Measurements from ENCODE around the gene PARVG.

Gene PARVG

DNA sequence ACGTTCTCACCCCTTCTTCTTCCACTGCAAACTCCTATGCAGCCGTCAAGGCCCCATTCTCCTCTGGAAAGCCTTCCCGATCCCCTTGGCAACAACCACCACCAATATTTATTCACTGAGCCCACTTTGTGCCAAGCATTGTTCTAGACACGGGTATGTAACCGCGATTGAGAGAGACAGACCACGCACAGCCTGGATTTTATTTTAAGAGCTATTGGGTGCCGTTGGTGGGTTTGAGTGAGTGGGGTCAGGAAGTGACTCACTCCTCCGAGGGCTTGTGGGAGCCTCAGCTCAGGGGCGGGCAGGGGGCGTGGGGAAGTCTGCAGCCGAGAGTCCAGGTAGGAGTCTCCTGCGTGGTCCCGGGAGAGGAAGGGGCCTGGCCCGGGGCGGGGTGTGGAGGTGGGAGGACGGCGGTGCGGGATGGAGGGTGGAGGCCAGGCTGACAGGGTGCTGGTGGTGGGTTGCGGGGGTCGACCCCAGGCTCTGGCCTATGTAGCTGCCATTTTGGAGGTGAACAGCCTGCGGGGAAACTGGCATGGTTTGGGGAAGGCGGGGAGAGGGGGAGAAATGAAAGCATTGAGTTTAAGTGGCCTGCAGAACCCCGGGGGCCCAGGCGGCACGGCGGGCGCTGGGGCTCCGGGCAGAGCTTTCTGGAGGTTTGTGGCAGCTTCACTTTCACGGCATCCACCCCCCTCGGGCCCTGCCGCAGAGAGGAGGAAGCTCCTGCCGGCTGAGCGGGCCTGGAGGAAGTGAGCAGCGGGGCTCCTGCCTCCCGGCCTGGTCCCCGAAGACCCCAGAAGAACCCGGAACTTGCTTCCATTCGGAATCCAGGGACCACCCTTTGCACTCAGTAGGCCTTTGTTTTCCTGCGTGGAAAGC, 547 bp downstream of the PARVG start:
- peak; percentile 60 for DNase-seq

DNA sequence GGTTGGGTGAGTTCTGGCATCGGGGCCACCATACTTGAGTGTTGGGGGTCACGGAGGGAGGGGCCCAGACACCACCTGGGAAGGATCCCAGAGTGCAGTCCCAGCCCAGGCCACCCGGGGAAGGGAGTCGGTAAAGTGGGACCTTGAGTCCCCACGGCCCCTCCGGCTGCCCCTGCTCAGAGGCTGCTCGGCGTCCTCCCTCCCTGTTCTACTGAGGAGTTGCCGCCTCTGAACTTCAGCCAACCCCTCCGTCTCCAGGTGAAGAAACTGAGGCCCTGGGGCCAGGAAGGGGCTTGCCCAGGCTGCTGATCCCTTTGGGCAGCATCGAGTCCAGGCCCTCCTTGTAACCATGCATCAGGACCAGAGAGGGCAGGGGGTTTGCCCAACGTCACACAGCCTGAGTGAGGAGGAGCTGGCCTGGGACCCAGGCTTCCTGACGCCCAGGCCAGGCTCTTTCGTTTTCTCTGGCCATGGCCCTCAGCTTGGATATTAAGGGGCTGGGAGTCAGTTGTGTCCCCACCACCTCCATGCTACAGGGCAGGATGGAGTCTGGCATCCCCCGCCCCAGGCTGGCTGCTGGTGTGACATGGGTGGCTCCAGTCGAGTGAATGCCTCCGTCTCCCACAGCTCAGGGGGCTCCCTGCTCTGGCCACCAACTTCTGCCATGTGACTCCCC, 1.3 kb downstream of the PARVG start:
- DNase-seq: peak; percentile 12

GRCh38 chr22:44182588-44183286, 2.0 kb downstream of the PARVG start:
- peak; percentile 31 for DNase-seq

- no peak for DNase-seq
Measured at GRCh38 chr22:44183287-44183588, 2.5 kb downstream of the PARVG start.

DNA sequence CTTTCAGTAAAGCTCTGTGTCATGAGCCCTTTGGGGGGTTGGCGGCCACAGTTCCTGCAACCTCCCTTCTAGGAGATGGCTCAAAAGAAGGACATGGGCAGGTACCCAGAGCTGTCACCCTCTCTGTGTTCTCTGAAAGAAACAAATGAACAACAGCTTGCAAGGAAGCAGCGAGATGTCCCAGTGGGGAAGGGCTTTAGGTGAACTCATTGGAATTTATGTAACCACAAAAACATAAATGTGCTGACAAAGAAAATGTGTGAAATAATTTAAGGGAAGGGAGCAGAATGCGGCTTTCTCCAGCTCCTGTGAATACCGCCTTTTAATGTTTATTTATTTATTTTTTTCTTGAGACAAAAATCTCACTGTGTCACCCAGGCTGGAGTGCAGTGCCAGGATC, 3.3 kb downstream of the PARVG start:
- no peak for DNase-seq

- DNase-seq: no peak
Measured at GRCh38 chr22:44185237-44186120, 4.8 kb downstream of the PARVG start.

- DNase-seq: no peak
Measured at GRCh38 chr22:44186121-44186510, 5.4 kb downstream of the PARVG start.

- DNase-seq: no peak
Measured at GRCh38 chr22:44186737-44187136, 6.0 kb downstream of the PARVG start.

DNA sequence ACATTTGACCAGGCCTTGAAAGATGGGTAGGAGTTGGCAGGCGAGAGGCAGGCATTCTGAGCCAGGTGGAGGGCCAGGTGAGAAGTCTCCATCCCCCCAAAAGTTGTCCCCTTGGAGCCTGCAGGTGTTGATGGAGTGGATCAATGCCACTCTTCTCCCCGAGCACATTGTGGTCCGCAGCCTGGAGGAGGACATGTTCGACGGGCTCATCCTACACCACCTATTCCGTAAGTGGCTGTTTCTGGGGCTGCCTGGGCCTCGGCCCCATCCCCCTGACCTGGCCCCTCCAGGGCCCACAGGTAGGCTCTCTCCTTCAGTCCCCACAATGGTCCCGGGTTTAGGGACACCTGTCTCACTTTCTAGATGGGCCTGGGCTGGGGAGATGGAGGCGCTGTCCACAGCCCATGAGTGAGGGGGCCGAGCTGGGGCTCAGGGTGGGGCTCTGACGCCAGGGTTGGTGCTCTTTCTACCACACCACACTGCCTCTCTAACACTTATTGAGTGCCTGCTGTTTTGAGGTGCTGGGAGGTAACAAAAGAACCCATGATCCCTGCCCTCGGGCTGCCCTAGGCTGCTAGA, 7.0 kb downstream of the PARVG start:
- DNase-seq: no peak

DNA sequence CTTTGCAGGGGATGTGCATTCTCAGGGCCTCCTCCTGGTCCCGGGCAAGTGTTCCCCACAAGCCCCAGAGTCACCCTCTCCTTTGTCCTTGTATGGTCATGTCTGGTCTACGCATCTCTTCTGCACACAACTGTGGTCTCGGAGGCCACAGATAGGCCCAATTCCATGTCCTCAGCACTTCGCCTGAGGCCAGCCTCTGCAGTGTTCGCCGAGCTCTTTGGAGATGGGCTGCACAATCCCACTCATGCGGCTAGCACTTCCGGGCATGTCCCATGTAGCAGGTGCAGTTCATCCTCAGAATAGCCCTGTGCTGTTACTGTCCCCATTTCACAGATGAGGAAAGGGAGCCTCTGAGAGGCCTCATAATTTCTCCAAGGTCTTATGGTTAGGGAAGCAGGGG, 7.6 kb downstream of the PARVG start:
- no peak for DNase-seq

- DNase-seq: no peak
Measured at GRCh38 chr22:44188986-44189630, 8.4 kb downstream of the PARVG start.

DNA sequence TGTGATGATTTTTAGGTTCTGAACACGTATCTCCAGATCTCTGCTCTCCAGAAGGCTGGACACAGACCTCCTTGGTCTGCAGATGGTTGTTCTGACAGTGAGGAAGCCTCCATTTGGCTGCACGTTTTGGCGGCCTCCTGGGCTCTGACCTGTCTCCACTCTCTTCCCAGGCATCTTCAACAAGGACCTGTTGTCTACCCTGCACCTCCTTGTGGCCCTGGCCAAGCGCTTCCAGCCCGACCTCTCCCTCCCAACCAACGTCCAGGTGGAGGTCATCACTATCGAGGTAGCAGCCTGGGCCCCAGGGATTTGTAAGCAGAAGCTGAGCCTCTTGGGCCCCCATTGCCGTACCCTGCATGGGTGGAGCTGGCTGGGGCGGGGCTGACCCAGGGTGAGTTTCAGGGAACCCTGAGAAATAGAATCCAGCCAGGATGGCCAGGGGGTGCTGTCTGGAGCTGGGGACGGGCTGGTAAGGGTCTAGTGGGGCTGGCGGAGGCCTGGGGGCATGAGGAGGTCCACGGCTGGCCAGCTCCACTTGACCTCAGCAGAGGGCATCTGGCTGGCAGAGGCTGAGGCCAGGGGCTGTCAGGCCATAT, 9.8 kb downstream of the PARVG start:
- no peak for DNase-seq

GRCh38 chr22:44191036-44191454, 10.3 kb downstream of the PARVG start:
- DNase-seq: peak; percentile 12

- DNase-seq: peak; percentile 12
Measured at GRCh38 chr22:44192098-44192815, 11.5 kb downstream of the PARVG start.

DNA sequence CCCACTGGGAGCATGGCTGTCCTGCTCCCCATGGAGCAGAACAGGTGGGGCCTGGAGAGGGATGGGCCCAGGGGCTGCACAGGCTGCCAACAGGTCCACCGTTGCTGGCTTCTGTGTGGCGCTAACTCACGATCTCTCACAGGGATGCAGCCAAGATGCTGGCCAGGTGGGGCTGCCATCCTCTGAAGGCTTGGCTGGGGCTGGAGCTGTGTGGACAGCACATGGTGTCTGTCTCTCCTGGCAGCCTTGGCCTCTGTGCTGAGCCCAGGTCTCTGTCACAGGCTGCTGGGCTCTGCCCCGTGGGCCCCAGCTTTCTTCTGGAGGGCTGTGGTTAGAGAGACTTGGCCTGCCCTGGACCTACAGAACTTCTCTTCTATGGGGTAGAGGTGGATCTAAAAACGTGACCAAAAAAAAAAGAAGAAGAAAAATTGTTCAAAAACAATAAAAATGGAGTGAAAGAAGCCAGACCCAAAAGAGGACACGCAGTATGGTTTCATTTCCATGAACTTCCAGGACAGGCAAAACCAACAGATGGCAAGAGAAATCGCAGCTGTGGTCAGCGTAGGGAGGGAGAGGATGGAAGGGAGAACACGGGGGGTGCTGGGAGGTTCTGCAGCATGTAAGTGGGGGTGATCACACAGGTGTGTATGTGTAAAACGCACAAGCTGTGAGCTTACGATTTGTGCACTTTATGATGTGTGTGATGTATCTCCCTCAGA, 12.2 kb downstream of the PARVG start:
- no peak for DNase-seq

GRCh38 chr22:44193535-44193891, 12.8 kb downstream of the PARVG start:
- DNase-seq: no peak

GRCh38 chr22:44194569-44194968, 13.8 kb downstream of the PARVG start:
- no peak for DNase-seq

DNA sequence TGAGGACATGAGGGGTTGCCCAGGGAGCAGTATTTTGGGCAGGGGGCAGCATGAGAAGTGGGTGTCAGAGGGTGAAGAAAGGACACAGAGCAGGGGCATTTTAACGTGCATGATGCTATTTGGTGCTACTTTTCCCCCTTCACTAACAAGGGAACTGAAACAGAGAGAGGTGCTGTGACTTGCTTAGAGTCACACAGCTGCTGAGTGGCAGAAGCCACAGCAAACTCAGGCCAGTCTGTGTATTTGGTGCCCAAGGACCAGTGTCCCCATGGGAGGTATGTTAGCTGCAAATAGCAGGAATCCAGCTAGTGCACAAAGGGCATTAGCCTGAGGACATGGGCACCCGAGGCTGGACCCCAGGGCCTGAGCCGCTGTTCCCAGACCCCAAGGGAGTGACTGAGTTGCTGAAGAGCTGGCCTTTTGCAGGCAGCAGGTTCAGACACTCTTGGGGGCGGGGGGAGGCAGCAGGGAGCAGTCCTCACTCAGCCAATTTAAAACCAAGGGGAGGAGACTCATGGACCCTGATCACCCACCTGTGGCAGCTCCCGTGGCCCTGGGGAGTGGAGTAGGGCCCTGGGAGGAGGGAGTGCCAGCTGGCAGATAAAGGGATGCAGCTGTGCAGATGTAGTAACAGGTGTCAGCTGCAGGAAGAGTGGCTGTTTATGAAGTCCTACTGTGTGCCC, 14.6 kb downstream of the PARVG start:
- DNase-seq: no peak

DNA sequence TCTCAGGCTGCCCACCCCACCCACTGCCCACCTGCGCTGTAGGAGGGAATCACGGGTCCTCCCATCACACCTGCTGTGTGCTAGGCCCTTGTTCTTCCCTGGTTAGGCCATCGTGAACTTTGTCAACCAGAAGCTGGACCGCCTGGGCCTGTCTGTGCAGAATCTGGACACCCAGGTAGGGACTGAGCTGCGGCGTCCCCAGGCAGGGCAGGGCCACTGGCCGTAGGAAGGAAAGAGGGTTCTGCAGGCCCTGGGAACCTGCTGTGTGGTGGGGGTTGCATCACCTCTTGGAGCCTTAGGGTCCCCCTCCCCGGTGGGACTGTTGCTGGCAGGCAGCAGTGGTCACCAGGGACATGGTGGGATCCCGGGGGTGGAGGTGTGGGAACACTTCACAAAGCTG, 15.5 kb downstream of the PARVG start:
- DNase-seq: no peak

GRCh38 chr22:44196731-44197131, 16.0 kb downstream of the PARVG start:
- no peak for DNase-seq
